Measurements from ENCODE around the gene TTLL12.

TTLL12 gene

DNA sequence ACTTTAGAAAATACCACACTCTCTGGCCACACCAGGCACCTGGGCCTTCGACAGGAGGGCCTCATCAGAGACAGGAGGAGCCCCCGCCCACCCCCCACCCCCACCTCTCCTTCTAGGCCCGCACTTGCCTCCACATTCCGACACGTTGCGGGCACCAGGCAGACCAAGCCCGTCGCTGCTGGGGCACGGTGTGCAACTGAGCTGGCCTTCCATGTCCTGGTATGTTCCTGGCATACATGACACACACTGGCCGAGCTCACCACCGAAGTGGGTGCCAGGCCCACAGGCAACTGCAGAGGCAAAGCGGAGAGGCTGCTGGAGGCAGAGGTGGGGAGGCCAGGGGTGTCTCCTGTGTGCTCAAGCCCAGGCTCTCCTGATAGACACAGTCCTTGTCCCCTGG, 27.0 kb upstream of the TTLL12 start:
- DNase-seq (ENCODE audit: low spot score), result no peak

- peak; percentile 84 for DNase-seq (ENCODE audit: low spot score)
Measured at GRCh38 chr22:43213051-43213450, 26.1 kb upstream of the TTLL12 start.

DNA sequence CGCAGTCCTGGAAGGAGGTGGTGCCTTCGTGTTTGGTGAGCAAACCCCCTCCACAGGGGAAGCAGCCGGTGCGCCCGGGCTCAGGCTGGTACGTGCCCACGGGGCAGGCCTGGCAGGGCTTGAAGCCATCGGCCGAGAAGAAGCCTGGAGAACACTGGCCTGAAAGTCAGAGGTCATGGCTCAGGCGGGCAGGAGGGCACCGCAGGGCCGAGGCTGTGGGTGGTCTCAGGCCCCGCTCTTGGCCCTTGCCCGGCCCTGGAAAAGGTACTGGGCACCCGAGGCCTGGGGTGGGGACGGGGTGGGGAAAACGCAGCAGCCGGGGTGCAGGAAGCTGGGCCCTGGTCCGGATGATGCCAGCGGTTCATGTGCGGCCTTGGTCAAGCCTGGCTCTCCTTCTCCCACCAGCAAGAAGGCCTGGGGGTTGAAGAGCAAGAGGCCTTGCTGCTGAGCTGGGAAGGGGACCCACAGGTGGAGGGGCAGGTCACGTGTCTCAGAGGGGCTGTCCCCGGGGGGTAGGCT, 25.6 kb upstream of the TTLL12 start:
- no peak for DNase-seq (ENCODE audit: low spot score)

- no peak for DNase-seq (ENCODE audit: low spot score)
Measured at GRCh38 chr22:43211941-43212433, 25.1 kb upstream of the TTLL12 start.

DNA sequence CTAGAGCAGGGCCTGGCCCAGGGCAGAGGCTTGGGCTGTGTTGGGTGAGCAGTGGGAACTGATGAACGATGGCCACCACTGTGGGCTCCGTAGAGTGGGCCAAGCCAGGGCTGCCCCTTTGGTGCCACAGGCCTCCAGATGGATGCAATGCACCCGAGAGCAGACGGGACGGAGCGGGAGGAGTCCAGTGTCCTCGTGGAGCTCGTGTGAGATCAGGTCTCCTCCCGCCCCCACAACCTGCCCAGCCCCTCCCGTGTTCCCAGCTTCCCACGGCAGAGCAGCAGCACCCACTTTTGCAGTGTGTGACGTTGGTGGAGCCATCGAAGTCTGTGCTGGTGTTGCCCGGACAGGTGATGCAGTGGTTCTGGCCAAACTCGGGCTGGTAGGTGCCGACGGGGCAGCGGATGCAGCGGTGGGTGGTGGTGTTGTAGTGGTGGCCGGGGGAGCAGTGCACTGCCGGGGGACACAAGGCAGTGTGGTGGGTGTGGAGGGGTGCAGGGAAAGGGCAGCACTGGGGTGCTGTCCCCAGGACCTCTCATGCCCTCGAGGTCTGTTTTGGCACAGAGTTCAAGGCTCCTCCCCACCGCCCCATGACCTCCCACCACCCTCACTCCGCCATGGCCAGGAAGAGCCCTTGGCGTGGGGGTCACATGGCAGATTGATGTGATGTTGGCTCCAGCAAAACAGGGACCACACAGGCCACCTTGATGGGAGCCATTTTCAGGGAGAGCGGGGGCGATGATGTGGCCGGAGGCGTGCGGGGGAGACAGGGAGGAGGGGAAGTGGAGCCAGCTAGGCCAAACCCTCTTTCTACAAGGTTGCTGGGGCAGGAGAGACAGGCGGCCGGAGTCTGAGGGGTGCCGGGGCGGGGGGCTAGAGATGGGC, 23.9 kb upstream of the TTLL12 start:
- no peak for DNase-seq (ENCODE audit: low spot score)

DNA sequence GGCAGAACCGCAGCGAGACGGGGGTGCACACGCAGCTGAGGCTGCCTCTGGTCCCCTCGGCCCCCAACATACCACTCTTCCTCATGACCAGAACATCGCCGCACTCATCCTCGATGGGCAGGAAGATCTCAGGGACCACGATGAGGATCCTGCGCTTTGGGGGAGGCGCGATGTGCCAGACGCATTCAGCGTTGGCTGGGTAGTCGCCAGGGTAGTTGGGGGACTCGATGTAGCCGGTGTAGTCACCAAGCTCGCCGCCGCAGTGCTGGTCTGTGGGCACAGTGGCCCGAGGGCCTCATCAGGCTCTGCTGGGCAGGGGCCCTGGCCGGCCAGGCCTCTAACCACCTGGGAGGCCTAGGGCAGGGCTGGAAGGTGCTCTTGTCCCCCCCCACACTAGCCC, 23.0 kb upstream of the TTLL12 start:
- DNase-seq (ENCODE audit: low spot score), result no peak

DNA sequence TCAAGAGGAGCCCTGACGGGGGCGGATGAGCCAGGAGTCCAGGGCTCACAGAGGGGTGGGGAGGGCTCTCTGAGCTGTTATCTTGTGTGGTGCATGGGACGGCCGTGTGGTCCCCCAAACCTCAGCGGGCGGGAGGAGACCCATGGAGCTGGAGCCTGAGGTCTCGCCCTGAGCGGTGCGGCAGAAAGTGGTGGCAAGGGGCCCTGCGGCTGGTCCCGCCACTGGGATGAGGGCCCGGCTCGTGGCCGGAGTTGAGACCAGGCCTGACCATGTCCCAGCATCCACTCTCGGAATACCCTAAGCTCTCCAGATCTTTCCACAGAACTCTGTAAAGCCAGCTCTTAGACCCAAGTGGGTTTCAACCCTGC, 22.6 kb upstream of the TTLL12 start:
- no peak for DNase-seq (ENCODE audit: low spot score)

- DNase-seq (ENCODE audit: low spot score), result no peak
Measured at GRCh38 chr22:43208703-43209522, 22.0 kb upstream of the TTLL12 start.

GRCh38 chr22:43207849-43208702, 21.1 kb upstream of the TTLL12 start:
- DNase-seq (ENCODE audit: low spot score), result no peak

DNA sequence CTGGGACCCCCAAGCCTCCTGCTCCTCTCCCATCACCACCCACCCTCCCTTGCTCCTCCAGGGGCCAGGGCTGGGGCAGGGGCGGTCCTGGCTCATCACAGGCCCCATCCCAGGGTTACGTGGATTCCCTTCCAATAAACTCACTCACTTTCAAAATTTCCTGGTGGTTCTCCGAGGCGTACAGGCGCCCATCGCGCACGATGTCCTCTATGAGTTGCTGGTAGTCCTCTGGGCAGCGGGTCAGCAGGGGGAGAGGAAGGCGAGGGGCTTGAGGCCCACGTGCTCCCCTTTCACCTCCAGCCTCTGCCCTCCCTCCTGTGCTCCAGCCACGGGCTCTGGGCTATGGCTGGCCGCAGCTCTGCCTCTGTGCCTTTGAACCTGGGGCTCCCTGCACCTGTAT, 20.5 kb upstream of the TTLL12 start:
- no peak for DNase-seq (ENCODE audit: low spot score)

DNA sequence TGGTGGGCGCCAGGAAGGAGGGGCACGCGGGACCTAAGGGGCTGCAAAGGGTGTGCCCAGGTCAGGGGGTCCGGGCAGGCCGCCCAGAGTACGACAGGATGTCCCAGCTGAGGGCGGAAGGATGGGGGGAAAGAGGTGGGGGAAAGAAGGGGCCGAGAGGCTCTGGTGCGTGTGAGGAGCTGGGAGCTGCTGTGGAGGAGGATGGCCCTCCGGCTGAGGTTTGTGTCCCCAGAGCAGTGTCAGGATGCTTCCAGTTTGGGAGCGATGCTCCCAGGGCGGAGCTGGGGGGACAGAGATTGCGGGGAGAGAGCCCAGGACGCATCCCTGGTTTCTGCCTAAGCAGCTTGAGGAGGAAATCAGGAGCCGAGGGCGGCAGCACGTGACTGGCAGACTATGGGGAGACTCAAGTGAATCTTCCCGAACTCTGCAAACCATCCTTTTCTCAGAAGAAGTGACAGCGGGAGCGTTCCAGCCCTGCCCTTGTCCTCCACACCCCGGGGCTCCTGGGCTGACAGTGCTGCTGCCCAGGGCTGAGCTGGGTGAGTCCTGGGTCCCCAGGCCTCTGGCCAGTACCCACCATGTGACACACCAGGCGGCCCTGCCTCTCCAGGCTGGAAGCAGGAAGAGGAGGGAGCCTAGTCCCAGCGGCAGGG, 19.7 kb upstream of the TTLL12 start:
- DNase-seq (ENCODE audit: low spot score), result no peak

GRCh38 chr22:43205748-43206508, 19.0 kb upstream of the TTLL12 start:
- DNase-seq (ENCODE audit: low spot score), result no peak

GRCh38 chr22:43205261-43205691, 18.3 kb upstream of the TTLL12 start:
- DNase-seq (ENCODE audit: low spot score), result no peak

DNA sequence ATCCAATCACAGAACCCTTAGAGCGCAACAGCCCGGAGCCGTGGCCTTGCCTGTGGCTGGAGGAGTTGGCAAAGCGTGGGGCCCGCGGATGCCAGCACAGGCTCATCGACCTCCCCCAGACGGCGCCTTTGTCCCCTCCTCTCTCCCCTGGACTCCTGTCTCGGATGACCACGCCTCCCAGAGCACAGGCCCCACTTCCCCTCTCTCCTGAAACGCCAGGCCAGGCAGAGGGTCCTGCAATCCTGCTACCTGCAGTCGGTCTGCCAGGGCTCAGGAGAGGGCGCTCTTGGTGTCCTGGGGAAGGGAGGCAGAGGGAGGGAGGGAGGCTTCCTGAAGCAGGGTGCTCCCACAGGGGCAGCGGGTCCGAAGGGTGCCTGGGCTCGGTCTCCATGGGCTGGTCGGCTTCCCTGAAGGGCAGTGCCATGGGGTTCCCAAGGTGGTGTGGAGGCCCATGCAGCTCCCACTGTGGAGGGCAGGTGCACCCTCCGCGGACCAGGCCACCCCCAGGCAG, 16.6 kb upstream of the TTLL12 start:
- peak; percentile 78 for DNase-seq (ENCODE audit: low spot score)

DNA sequence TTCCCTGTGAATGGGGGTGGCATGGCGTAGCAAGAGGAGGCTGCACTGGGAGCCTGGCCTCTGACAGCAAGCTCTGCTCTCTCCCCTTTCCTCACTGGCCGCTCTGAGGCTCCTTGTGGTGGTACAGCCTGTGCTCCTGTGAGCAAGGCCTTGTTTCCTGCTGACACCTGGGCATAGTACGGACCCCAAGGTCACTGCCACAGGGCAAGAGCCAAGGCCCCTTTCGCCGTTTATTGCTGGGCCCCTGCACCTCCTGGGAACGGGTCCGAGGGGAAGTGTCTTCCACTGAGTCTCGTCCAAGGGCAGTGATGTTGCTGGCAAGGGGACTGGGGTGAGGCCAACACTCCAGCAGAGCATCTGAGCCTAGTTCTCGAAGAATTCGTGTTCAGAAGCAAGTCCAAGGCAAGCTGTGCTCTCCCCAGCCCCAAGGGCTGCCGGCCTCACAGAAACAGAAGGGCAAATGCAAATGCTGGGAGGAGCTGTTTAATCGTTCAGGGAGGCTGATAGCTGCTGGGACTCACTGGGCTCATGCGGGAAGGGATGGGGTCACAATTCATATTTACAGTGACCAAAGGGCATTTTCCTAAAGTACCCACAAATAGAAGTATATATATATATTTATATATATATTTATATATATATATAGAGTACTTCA, 15.9 kb upstream of the TTLL12 start:
- no peak for DNase-seq (ENCODE audit: low spot score)

- DNase-seq (ENCODE audit: low spot score), result no peak
Measured at GRCh38 chr22:43202326-43202725, 15.4 kb upstream of the TTLL12 start.

DNA sequence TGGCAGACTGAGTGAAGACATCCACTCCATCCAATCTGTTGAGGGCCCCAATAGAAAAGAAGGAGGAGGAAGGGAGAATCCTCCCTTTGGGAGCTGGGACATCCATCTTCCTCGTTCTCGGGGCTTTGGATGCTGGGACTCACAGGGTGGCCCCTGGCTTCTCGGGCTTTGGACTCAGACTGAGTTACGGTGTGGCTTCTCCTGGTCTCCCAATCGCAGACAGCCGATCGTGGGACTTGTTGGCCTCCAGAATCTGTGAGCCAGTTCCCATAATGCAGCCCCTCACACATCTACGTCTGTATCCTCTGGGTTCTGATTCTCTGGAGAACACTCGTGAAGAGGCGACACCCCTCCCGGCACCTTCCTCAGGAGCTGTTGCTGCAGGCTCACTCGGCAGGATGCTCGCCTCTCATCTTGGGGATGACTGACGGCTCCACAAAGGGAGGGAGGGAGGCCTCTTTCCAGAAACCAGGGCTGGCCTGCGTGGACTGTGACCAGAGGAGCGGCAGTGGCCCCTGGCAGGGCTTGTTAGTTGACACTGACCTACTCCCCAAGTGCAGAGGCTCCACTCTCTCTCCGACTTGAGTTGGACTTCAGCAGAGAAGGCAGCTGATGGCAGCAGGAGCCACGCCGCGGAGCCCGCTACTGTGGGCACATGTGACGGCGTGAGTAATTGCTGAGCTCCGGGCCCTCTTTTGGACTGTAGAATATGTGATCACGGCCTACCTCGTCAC, 14.7 kb upstream of the TTLL12 start:
- no peak for DNase-seq (ENCODE audit: low spot score)

GRCh38 chr22:43200555-43200954, 13.6 kb upstream of the TTLL12 start:
- DNase-seq (ENCODE audit: low spot score), result no peak

GRCh38 chr22:43200031-43200430, 13.1 kb upstream of the TTLL12 start:
- no peak for DNase-seq (ENCODE audit: low spot score)

Measured in iPS-NIHi11 (cell line).